ENCODE measurements around the gene CNOT8.

DNA sequence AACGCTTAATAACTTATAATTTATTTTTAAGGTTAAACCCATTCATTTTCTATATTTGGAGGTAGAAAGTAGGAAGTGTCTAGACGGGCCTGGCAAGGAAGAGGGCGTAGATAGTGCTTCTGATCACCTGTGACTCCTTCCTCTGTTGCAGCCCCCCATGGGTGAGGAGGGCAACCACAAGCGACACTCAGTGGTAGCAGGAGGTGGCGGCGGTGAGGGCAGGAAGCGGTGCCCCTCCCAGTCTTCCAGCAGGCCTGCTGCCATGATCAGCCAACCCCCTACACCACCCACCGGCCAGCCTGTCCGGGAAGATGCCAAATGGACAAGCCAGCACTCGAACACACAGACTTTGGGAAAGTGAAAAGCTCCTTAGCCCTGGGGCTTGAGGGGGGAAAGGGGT is 44.7 kb upstream of the CNOT8 start:
- TF ChIP-seq POLR2A (IDR thresholded peaks at IDR 0.05), result no peak
- TF ChIP-seq, protein P1, sequence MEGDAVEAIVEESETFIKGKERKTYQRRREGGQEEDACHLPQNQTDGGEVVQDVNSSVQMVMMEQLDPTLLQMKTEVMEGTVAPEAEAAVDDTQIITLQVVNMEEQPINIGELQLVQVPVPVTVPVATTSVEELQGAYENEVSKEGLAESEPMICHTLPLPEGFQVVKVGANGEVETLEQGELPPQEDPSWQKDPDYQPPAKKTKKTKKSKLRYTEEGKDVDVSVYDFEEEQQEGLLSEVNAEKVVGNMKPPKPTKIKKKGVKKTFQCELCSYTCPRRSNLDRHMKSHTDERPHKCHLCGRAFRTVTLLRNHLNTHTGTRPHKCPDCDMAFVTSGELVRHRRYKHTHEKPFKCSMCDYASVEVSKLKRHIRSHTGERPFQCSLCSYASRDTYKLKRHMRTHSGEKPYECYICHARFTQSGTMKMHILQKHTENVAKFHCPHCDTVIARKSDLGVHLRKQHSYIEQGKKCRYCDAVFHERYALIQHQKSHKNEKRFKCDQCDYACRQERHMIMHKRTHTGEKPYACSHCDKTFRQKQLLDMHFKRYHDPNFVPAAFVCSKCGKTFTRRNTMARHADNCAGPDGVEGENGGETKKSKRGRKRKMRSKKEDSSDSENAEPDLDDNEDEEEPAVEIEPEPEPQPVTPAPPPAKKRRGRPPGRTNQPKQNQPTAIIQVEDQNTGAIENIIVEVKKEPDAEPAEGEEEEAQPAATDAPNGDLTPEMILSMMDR (IDR thresholded peaks at IDR 0.05), result no peak

All from lower leg skin (tissue), 3 donors.